GM06990 (cell line): Measurements from ENCODE around the gene TLCD2.
A peak's percentile ranks its signal among the peaks of the same experiment; 100 is the strongest.
"Not testable (repeated sequence)": the region's sequence is repeated elsewhere in the genome, so short reads cannot be mapped to it uniquely, and the experiment has no call there.

ENCODE experiments used
- DNase-seq: peaks from one replicate; pipeline ENCODE4 v3.0.0-alpha.2; 2011; ENCODE audit not compliant: insufficient read length; ENCODE audit errors: extremely low read depth
- H3K27me3 ChIP-seq: replicated peaks from 2 replicates; pipeline ENCODE4 v1.6.0; 2011; ENCODE audit warnings: low read length; ENCODE audit not compliant: control insufficient read depth, insufficient read depth
- H3K36me3 ChIP-seq: 2 replicates; pipeline ENCODE4 v1.5.1; 2011; ENCODE audit warnings: low read length; ENCODE audit not compliant: control insufficient read depth, insufficient read depth
- H3K4me3 ChIP-seq: replicated peaks from 2 replicates; pipeline ENCODE4 v1.5.1; 2011; ENCODE audit warnings: low read depth, mild to moderate bottlenecking, control low read depth, low read length
- CTCF ChIP-seq: IDR thresholded peaks from 2 replicates; pipeline ENCODE4 v1.5.1; 2011; ENCODE audit warnings: low read length, control low read depth, mild to moderate bottlenecking, inconsistent platforms; ENCODE audit not compliant: insufficient read depth, poor library complexity, severe bottlenecking

The TLCD2 gene

GRCh38 chr17:1724351-1724868 lies 14.2 kb upstream of the TLCD2 start, which contains the start of gene WDR81:
Gene WDR81, plus strand, starts transcription at chr17:1724704. Its CDS starts 256 bp downstream, at chr17:1724960.
- peak; percentile 88 for DNase-seq
- H3K27me3 ChIP-seq: no peaks in the 10 kb centered on the region

GRCh38 chr17:1722022-1722421 lies 11.8 kb upstream of the TLCD2 start:
- not testable (repeated sequence) for H3K36me3 ChIP-seq, H3K4me3 ChIP-seq, H3K27me3 ChIP-seq
- DNase-seq: peak; percentile 77

More at GRCh38 chr17:1724351-1724868, 14.2 kb upstream of the TLCD2 start, which contains the start of gene WDR81:
- Histone ChIP-seq H3K36me3 (peaks cover 10% of the 10 kb centered on the region), H3K4me3 (peak within 1 kb of the TSS; percentile 80)
- TF ChIP-seq CTCF: no peak

- peak; percentile 98 for TF ChIP-seq CTCF
- Histone ChIP-seq H3K4me3 (no peak overlapping the region; the same call in 1 of the 2 replicates), H3K36me3 (no peaks in the 10 kb centered on the region), H3K27me3 (no peaks in the 10 kb centered on the region)
- DNase-seq: no peak
These were observed 10.7 kb upstream of the TLCD2 start for GRCh38 chr17:1720856-1721386.

- TF ChIP-seq CTCF: no peak
These were observed 8.4 kb upstream of the TLCD2 start for GRCh38 chr17:1718362-1719165.

GRCh38 chr17:1716912-1717695 lies 6.9 kb upstream of the TLCD2 start:
- DNase-seq: peak; percentile 86
- no peaks in the 10 kb centered on the region for H3K27me3 ChIP-seq
- peak overlapping the region; percentile 87 for H3K4me3 ChIP-seq
- no peak for TF ChIP-seq CTCF
- peaks cover 12% of the 10 kb centered on the region for H3K36me3 ChIP-seq

More at GRCh38 chr17:1718362-1719165, 8.4 kb upstream of the TLCD2 start:
- H3K4me3 ChIP-seq: peak overlapping the region; percentile 87
- H3K27me3 ChIP-seq: no peaks in the 10 kb centered on the region
- DNase-seq: no peak
- peaks cover 4% of the 10 kb centered on the region for H3K36me3 ChIP-seq
